OCI-M1 (cell line): ENCODE data around the gene KRTAP5-10.
"Not testable (repeated sequence)": the region's sequence is repeated elsewhere in the genome, so short reads cannot be mapped to it uniquely, and the experiment has no call there.

ENCODE experiments used
- DNase-seq: peaks from one replicate; lab custom pipeline; 2025; lab: John Stamatoyannopoulos, UW

The KRTAP5-10 gene

DNA sequence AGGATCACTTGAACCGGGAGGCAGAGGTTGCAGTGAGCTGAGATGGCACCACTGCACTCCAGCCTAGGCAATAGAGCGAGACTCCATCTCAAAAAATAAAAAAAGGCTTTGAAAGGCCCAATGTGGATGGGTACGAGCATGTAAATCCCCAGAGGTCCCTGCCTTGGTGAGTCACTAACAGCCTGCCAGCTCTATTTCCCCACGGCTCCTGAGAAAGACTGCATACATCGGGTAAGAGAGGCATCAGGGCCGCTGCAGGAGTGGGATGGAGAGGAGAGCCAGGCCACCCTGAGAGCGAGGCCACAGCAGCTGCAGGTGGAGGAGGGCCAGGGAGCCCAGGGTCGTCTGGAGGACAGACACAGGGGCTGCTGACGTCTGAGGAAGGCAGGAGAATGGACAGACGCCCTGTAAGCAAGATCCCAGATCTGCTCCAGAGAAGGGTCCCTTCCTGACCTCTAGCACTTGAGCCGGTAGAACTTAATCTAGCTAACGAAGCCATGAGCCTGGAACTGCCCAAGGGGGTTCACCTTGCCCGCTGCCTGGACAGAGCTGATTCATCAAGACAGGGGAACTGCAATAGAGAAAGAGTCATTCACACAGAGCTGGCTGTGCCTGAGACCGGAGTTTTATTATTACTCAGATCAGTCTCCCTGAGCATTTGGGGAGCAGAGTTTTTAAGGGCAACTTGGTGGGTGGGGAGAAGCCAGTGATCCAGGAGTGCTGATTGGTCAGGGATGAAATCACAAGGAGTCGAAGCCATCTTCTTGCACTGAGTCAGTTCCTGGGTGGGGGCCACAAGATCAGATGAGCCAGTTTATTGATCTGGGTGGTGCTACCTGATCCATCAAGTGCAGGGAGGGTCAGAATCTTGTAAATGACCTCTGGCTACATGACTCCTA lies 22.2 kb upstream of the KRTAP5-10 start:
- DNase-seq: no peak

DNA sequence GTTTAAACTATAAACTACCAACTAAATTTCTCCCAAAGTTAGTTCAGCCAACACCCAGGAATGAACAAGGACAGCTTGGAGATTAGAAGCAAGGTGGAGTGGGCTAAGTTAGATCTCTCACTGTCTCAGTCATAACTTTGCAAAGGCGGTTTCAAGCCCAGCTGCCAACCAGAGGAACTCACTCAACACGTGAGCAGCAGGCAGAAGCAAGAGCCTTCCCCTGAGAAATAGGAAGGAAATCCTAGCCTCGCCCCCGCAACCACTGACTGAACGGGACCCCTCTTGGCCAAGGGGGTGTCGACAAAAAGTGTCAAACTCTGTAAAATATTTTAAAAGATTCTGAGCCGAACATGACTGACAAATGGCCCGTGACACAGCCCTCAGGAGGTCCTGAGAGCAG lies 21.5 kb upstream of the KRTAP5-10 start:
- DNase-seq: peak; percentile 48

DNA sequence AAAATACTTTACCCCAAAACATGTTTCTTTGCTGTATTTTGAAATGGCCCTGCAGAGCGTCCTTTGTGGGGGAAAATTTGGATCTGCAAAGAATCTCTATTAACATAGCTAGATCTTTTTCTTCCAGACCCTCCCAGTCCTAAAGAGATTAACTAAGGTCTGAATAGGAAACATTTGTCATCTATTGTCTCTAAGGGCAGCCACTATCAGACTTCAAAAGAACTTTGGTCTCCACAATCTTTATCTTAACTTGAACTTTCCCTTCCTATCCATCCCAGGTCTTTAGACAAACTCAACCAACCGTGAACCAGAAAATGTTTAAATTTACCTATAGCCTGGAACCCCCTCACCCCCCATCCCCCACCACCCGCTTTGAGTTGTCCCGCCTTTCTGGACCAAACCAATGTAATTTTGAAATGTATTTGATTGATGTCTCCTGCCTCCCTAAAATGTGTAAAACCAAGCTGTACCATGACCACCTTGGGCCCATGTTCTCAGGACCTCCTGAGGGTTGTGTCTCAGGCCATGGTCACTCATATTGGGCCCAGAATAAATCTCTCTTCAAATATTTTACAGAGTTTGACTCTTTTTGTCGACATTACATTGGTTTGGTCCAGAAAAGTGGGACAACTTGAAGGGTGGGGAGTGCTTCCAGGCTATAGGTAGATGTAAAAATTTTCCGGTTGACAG lies 20.7 kb upstream of the KRTAP5-10 start:
- DNase-seq: no peak

GRCh38 chr11:71545405-71545966 lies 19.9 kb upstream of the KRTAP5-10 start:
- DNase-seq: no peak

GRCh38 chr11:71548120-71548519 lies 17.2 kb upstream of the KRTAP5-10 start, which contains the start of gene KRTAP5-9:
TSS of gene KRTAP5-9 (plus strand) at chr11:71548420. CDS start at chr11:71548658, 238 bp downstream.
- DNase-seq: no peak

GRCh38 chr11:71548716-71549151 lies 16.6 kb upstream of the KRTAP5-10 start:
- no peak for DNase-seq

DNA sequence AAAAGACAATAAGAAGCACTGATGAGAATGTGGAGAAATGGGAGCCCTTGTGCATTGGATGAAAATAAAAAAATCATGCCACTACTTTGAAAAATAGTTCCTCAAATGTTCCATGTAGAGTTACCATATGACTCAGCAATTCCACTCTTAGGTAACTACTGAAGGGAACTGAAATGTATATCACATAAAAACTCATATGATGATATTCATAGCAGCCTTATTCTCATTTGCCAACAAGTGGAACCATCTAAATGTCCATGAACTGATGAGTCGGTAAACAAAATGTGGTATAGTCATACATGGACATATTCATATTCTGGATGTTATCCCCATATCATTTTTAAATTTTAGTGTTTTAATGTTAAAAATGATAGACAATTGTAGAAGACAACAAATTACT lies 13.7 kb upstream of the KRTAP5-10 start:
- peak; percentile 95 for DNase-seq

DNA sequence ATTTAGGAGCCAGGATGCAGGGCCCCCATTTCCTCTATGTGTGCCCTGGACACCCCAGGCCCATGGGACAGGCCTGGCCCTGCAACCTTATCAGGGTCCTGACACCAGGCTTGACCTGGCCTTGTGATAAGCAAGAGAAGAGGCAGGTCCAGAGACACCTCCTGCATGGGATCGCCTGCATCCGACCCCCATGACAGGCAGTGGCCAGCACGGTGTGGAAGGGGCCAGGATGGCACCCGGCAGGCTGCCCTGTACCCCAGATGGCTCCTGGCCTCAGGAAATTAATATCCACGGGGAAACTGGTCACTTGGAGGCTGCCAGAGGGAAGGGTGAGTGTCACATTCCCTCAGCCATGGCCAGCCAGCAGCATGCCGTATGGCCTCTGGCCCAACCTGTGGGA lies 10.4 kb upstream of the KRTAP5-10 start:
- no peak for DNase-seq

GRCh38 chr11:71555508-71555907 lies 9.9 kb upstream of the KRTAP5-10 start:
- no peak for DNase-seq

- DNase-seq: no peak
These were observed 9.3 kb upstream of the KRTAP5-10 start for GRCh38 chr11:71556018-71556417.

DNA sequence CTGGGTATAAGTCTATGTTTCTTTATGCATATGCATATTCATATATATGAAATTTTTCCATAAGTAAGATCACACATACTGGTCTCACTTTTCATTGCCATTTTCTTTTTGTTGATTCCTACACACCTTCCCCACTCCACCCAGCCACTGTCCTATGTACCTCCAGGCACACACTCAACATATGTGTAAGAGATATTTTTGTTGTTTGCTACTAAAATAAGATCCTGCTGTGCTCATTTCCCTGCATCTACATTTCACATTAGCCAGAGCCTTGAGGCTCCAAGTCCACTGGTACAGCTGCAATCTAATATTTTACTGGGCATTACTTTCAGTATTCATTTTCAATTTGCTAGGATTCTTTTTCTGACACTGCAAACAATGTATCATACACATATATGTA lies 8.1 kb upstream of the KRTAP5-10 start:
- DNase-seq: no peak

DNA sequence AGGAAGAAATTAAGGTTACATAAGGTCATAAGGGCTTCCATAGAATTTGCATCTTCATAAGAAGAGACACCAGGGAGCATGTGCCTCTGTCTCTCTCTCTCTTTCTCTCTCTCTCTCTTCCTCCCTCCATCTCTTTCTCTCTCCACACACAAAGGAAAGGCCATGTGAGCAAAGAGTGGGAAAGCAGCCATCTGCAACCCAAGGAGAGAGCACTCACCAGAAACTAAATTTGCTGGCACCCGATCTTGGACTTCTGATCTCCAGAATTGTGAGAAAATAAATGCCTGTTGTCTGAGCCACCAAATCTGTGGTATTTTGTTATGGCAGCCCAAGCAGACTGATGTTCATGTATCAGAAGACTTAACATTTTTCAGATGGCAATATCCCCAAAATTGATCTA lies 6.4 kb upstream of the KRTAP5-10 start:
- DNase-seq: no peak

GRCh38 chr11:71562120-71562519 lies 3.2 kb upstream of the KRTAP5-10 start:
- DNase-seq: no peak

GRCh38 chr11:71563406-71563805 lies 2.0 kb upstream of the KRTAP5-10 start:
- DNase-seq: peak; percentile 95

DNA sequence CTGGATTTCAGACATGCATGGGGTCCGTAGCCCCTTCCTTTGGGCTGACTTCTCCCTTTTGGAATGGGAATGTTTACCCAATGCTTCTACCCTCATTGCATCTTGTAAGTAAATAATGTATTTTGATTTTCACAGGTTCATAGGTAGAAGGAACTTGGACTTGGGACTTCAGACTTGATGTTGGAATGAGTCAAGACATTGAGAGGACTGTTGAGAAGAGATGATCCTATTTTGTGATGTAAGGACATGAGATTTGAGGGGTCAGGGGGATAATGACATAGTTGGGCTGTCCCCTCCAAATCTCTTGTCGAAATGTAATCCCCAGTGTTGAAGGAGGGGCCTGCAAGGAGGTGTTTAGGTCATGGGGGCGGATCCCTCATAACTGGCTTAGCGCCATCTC lies 933 bp upstream of the KRTAP5-10 start:
- DNase-seq: no peak

DNA sequence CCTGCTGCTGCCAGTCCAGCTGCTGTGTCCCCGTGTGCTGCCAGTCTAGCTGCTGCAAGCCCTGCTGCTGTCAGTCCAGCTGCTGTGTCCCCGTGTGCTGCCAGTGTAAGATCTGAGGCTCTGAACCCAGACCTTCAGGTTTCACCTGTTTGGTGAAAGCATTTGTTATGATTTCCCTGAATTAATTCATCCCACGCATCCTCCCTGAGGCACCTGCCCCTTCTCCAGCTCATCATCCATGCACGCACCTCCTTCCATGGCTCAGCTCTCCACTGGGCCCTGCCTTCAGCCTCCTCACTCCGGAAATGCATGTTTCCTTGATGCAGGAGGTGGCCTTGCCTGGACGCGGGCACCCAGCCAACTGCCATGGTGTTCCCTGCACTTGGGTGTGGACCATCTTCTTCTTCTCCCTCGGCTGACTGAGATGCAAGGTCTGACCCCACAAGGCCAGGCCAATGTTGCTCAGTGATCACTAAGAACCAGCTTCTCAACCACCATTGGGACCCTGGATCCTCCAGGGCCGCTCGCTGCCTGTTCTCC lies 788 bp downstream of the KRTAP5-10 start:
- no peak for DNase-seq

GRCh38 chr11:71566626-71567599 lies 1.6 kb downstream of the KRTAP5-10 start:
- not testable (repeated sequence) for DNase-seq

DNA sequence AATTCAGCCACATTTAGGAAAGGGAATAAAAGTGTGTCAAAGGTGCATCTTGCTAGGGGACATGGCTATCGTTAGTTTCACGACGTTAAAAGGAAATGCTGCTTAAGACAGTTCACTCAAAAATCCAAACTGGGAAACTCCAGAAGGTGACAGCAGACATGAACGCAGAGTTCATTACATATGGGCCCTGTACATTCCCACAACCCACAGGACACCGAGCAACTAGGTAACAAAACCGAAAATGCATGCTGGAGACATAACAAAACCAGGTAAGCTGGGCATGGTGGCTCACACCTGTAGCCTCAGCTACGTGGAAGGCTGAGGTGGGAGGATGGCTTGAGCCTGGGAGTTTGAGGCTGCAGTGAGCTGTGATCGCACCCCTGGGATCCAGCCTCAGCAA lies 2.3 kb downstream of the KRTAP5-10 start:
- DNase-seq: not testable (repeated sequence)

GRCh38 chr11:71568704-71569349 lies 3.5 kb downstream of the KRTAP5-10 start:
- no peak for DNase-seq

DNA sequence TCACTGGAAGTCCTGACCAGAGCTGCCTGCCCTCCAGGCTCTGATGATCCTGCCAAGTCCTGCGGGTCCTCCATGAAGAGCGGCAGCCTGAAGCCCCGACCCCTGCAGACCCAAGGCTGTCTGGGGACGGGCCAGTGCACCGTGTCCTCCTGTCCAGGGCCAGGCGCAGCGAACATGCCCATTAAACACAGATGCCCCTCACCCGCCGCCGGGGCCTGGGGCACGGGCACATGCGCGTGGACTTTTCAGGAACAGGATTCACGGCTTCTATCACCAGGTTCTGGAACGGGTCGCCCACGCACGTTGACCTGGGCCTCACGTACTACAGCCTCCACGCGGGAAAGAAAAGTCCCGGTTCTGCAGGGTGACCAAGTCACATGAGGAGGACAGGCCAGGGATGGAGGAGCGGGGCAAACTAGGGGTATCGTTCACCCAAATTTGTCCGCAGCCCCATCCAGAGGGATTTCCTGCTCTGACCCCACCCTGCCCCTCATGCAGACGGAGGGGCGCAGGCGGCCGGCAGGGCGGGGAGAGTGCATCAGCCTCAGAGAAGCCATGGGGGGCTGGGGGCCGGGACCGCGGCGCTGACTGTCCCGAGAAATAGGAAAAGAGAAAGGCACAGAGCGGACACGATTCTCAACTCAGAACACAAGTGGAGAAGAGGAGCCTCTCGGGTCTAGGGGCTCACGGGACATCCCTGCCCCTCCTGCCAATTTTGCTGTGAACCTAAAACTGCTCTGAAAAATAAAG lies 5.9 kb downstream of the KRTAP5-10 start:
- DNase-seq: not testable (repeated sequence)
